HCT116 (cell line): Measurements from ENCODE around the gene ZNF837. TPM values are rescaled to one million over a fixed set of nuclear protein-coding genes. Genes with fewer than 3 reads are reported as not detected.
A peak's percentile ranks its signal among the peaks of the same experiment; 100 is the strongest.

Experiments
- ATAC-seq: fragments of 200-7000 bp; cut with Tn5 transposase; 2 replicates; pipeline ENCODE4 v1.9.1; 2020; ENCODE audit warnings: mild to moderate bottlenecking, moderate library complexity
- BruUV-seq: library from RNA; stranded (reverse); fragments of 400-500 nt; replicated peaks from 2 replicates; lab custom pipeline; 2021; lab: Mats Ljungman, UMichigan
- CTCF ChIA-PET: fragments of 300-600 bp; sonication (Branson Sonifier 250); formaldehyde crosslinking; loops from one replicate; lab custom pipeline; 2021; ENCODE audit warnings: antibody characterized with exemption; lab: Charles Lee
- POLR2A ChIA-PET: fragments of 300-600, 350-600 bp; sonication (Branson Sonifier 250); formaldehyde crosslinking; loops from one replicate; lab custom pipeline; 2021; ENCODE audit warnings: antibody characterized with exemption; lab: Charles Lee
- RAD21 ChIA-PET, 2 experiments: fragments of 300-600 bp; sonication (Branson Sonifier 250); formaldehyde crosslinking; loops; one replicate each; lab custom pipeline; 2023; ENCODE audit warnings: low total read pairs in 2 of 2; ENCODE audit not compliant: uncharacterized antibody in 2 of 2, unreplicated experiment in 2 of 2, low non-redundant PET in 1 of 2; lab: Charles Lee
- DNase-seq: peaks from one replicate; pipeline ENCODE4 v3.0.0-alpha.2; 2010; ENCODE audit warnings: low read depth, low spot score
- H2AFZ ChIP-seq: fragments of 200-600 bp; shearing (Covaris generic), sonication (generic); 2 replicates; pipeline ENCODE4 v1.6.1; 2017; ENCODE audit warnings: low read depth, mixed run types, mixed read lengths, antibody characterized with exemption, low read length; ENCODE audit not compliant: poor library complexity, severe bottlenecking
- H3K27ac ChIP-seq: 2 replicates; pipeline ENCODE4 v1.5.1; 2012; ENCODE audit warnings: low read depth, low read length
- H3K27me3 ChIP-seq: fragments of 200-600 bp; sonication (generic); 2 replicates; pipeline ENCODE4 v1.6.1; 2016; ENCODE audit warnings: mixed run types, low read length, mixed read lengths; ENCODE audit not compliant: insufficient read depth
- H3K36me3 ChIP-seq, 2 experiments: fragments of 200-500 bp in 1 of 2; fragments of 200-600 bp in 1 of 2; sonication (Bioruptor generic) in 1 of 2; sonication (generic) in 1 of 2; 2 replicates each; pipeline versions ENCODE4 v1.5.1 to v1.6.1; 2014 to 2016; ENCODE audit warnings: low read length in 2 of 2, inconsistent platforms in 1 of 2, mixed read lengths in 1 of 2, mixed run types in 1 of 2; ENCODE audit not compliant: insufficient read depth in 2 of 2, control insufficient read depth in 1 of 2
- H3K4me1 ChIP-seq, 2 experiments: fragments of 200-600 bp in 1 of 2; sonication (generic) in 1 of 2; 2 replicates each; pipeline versions ENCODE4 v1.5.1 to v1.6.1; 2012 to 2017; ENCODE audit warnings: low read length in 2 of 2, inconsistent platforms in 1 of 2, mild to moderate bottlenecking in 1 of 2, mixed read lengths in 1 of 2, mixed run types in 1 of 2, moderate library complexity in 1 of 2; ENCODE audit not compliant: insufficient read depth in 2 of 2, control insufficient read depth in 1 of 2
- H3K4me2 ChIP-seq: fragments of 200-600 bp; sonication (generic); 2 replicates; pipeline ENCODE4 v1.6.1; 2017; ENCODE audit warnings: mixed run types, low read length, mixed read lengths
- H3K4me3 ChIP-seq, 2 experiments: fragments of 200-600 bp in 1 of 2; sonication (generic) in 1 of 2; replicated peaks in 1 of 2; 2 replicates each; pipeline ENCODE4 v1.5.1; 2011 to 2016; ENCODE audit warnings: low read length in 2 of 2, control low read depth in 1 of 2, low read depth in 1 of 2, mild to moderate bottlenecking in 1 of 2, mixed read lengths in 1 of 2, mixed run types in 1 of 2
- H3K79me2 ChIP-seq: fragments of 200-600 bp; sonication (generic); 2 replicates; pipeline ENCODE4 v1.6.1; 2017; ENCODE audit warnings: mild to moderate bottlenecking, mixed run types, low read length, moderate library complexity, mixed read lengths; ENCODE audit not compliant: insufficient read depth
- H3K9ac ChIP-seq: fragments of 200-600 bp; sonication (generic); 2 replicates; pipeline ENCODE4 v1.6.1; 2016; ENCODE audit warnings: low read length, mixed read lengths
- H3K9me2 ChIP-seq: fragments of 200-600 bp; sonication (generic), shearing (Covaris generic); 2 replicates; pipeline ENCODE4 v1.6.1; 2017; ENCODE audit warnings: mixed run types, mild to moderate bottlenecking, moderate library complexity; ENCODE audit not compliant: insufficient read depth
- H3K9me3 ChIP-seq, 2 experiments: fragments of 200-500 bp in 1 of 2; fragments of 200-600 bp in 1 of 2; sonication (Bioruptor generic) in 1 of 2; sonication (generic) in 1 of 2; 2 replicates each; pipeline ENCODE4 v1.6.1; 2014 to 2017; ENCODE audit warnings: low read length in 2 of 2, mixed read lengths in 2 of 2, inconsistent platforms in 1 of 2, low read depth in 1 of 2, mild to moderate bottlenecking in 1 of 2, mixed run types in 1 of 2, moderate library complexity in 1 of 2; ENCODE audit not compliant: control insufficient read depth in 1 of 2, insufficient read depth in 1 of 2
- H4K20me1 ChIP-seq: fragments of 200-600 bp; sonication (generic), shearing (Covaris generic); 2 replicates; pipeline ENCODE4 v1.6.1; 2017; ENCODE audit warnings: mixed run types, mild to moderate bottlenecking, moderate library complexity; ENCODE audit not compliant: insufficient read depth
- CTCF ChIP-seq, 3 experiments: fragments of 200-600 bp in 1 of 3; sonication (generic) in 1 of 3; IDR thresholded peaks in 2 of 3; conservative IDR thresholded peaks in 1 of 3; 2 replicates each; pipeline ENCODE4 v1.5.1; 2012 to 2017; ENCODE audit warnings: low read depth in 2 of 3, low read length in 2 of 3, antibody characterized with exemption in 1 of 3, borderline replicate concordance in 1 of 3, control low read depth in 1 of 3, mild to moderate bottlenecking in 1 of 3, mixed read lengths in 1 of 3, mixed run types in 1 of 3, moderate library complexity in 1 of 3; ENCODE audit not compliant: insufficient read depth in 1 of 3
- ZBTB33 ChIP-seq: IDR thresholded peaks from 2 replicates; pipeline ENCODE4 v1.6.1; 2011; ENCODE audit warnings: mild to moderate bottlenecking, low read length, moderate library complexity; ENCODE audit not compliant: insufficient replicate concordance; ENCODE audit errors: extremely low read depth
- intact Hi-C: fragments of 100-400 bp; cut with micrococcal nuclease; formaldehyde crosslinking; loops from 2 replicates; pipeline ENCODE4 v1.10.0; 2022
- total RNA-seq: library from RNA; stranded (reverse); gene quantifications from one replicate; pipeline ENCODE4 v1.2.1, GENCODE V29; 2021; ENCODE audit not compliant: unreplicated experiment

ZNF837 gene
- total RNA-seq, 1 experiment from 2014 or later: 3.2 TPM

- DNase-seq (no peak), ATAC-seq (peak; percentile 34; the same call in 1 of the 2 replicates)
- ChIA-PET POLR2A (no interaction called here), CTCF (no interaction called here), RAD21 (no interaction called here)
- Histone ChIP-seq H2AFZ (no peak overlapping the region), H4K20me1 (no peaks in the 10 kb centered on the region), H3K9me3 (peaks cover 0 to 4% of the 10 kb centered on the region in 2 experiments; a peak in 1 of 4 replicates), H3K9me2 (no peaks in the 10 kb centered on the region), H3K27ac (no peak overlapping the region), H3K36me3 (peaks cover 0 to 21% of the 10 kb centered on the region in 2 experiments; a peak in 1 of 4 replicates), H3K27me3 (no peaks in the 10 kb centered on the region), H3K9ac (no peak overlapping the region), H3K4me2 (no peak overlapping the region), H3K79me2 (no peaks in the 10 kb centered on the region), H3K4me1 (no peaks in the 10 kb centered on the region), H3K4me3 (no peak overlapping the region)
- BruUV-seq: no TSS peak
- intact Hi-C loops: no loop called here
- TF ChIP-seq CTCF (IDR thresholded peaks at IDR 0.05 in 2 of 3, conservative IDR thresholded peaks at IDR 0.05 in 1 of 3; ENCODE audit: borderline replicate concordance in 1 of 3, insufficient read depth in 1 of 3, low read depth in 2 of 3, low read length in 2 of 3): 0 out of 6 replicates have a peak, but pooled peaks of 1 of the 3 experiments have one; percentile 9
- no peak for TF ChIP-seq ZBTB33
These were observed 41.8 kb downstream of the ZNF837 start for GRCh38 chr19:58338825-58339558.
